Measurements from ENCODE around the gene UGT2A1. TPM values are rescaled to one million over a fixed set of nuclear protein-coding genes. Genes with fewer than 3 reads are reported as not detected.

UGT2A1 gene
- not detected in 2 replicates for total RNA-seq

DNA sequence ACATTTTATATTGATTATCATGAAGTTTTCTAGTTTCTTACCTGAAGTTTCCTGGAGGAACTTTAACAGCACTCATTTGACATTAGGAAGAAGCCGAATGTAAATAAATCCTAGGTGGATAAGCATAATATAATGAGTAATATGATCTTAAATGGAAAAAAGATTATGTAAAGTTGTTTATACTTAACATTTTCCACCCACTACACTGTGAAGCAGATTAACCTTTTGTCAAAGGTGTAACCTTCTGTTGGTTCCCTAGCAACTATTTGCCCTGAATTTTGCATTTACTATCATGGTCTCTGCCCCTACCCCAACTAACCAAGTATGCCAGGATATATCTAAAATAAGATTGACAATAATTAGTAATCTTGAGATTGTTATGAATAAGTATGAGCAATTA lies at the start of gene UGT2A1:
Gene UGT2A1 (minus strand): TSS at position 101 of the 400 bp plus-strand sequence. CDS start 5,603 bp downstream, outside the sequence.

GRCh38 chr4:69639542-69639941 lies 13.5 kb downstream of the UGT2A1 start, which contains the start of gene UGT2A2:
Gene UGT2A2, minus strand, starts transcription at chr4:69639642. Its CDS starts 2 bp downstream, at chr4:69639640.

Other genes starting within 250 kb of the UGT2A1 start
- gene UGT2B4, start 157.3 kb downstream of the UGT2A1 start, total RNA-seq: not detected in 2 replicates
- not detected in 2 replicates for gene UGT2A2, start 13.6 kb downstream of the UGT2A1 start, total RNA-seq
- 1.0 and 3.4 TPM in 2 replicates for gene SULT1B1, start 107.4 kb upstream of the UGT2A1 start, total RNA-seq
- 4.6 and 4.9 TPM in 2 replicates for gene SULT1E1, start 206.9 kb upstream of the UGT2A1 start, total RNA-seq

Measured in bronchus fibroblast of lung (primary cell).